NCI-H1417 (cell line): ENCODE results near the gene SPNS3.

Source experiments
- DNase-seq, 3 experiments: peaks; one replicate each; lab custom pipeline; 2025; lab: John Stamatoyannopoulos, UW

SPNS3 gene, protein sequence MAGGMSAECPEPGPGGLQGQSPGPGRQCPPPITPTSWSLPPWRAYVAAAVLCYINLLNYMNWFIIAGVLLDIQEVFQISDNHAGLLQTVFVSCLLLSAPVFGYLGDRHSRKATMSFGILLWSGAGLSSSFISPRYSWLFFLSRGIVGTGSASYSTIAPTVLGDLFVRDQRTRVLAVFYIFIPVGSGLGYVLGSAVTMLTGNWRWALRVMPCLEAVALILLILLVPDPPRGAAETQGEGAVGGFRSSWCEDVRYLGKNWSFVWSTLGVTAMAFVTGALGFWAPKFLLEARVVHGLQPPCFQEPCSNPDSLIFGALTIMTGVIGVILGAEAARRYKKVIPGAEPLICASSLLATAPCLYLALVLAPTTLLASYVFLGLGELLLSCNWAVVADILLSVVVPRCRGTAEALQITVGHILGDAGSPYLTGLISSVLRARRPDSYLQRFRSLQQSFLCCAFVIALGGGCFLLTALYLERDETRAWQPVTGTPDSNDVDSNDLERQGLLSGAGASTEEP

DNA sequence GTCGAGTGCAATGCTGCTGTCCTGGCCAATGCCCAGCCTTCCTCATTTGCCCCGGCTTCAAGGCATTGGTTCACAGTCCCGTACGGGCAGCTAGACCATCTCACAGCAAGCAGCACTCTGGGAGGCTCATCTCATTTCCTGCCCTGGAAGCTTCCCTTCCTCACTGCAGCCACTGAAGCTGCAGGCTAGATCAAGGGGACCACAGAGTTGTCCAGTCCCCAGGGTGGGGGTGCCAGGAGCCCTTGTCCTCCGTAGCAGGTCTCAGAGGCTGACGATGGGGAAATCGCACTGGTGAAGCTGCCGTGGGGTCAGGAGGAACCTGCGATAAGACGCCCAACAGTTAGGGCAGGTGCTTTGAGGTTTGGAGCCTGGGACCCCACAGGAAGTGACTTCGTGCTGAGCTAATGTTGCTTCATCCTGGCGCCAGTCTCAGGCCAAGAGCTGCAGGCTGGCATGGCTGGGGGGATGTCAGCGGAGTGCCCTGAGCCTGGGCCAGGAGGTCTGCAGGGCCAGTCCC is at the start of gene SPNS3:
SPNS3 (plus strand) TSS at position 426 of the 517 bp plus-strand sequence; CDS start at position 454, 28 bp downstream.
- no peak for DNase-seq

DNA sequence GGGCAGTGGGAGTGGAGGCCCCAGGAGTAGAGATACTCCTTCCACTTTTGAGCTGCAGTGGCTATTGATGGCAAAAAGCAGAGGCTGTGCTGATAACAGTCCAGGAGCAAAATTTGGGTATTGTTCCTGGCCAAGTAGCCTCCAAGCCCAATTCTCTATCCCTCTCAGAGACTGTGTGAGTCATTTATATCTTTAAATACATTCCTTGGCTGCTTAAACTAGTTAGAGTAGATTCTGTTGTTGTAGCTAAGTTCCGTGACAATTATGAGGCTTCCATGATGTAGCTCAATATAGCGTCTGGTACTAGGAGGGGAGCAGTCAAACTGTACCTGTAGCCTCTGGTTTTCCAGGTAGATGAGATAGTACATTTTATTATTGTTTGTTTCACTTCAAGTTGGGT is 47.3 kb upstream of the SPNS3 start:
- no peak for DNase-seq

DNA sequence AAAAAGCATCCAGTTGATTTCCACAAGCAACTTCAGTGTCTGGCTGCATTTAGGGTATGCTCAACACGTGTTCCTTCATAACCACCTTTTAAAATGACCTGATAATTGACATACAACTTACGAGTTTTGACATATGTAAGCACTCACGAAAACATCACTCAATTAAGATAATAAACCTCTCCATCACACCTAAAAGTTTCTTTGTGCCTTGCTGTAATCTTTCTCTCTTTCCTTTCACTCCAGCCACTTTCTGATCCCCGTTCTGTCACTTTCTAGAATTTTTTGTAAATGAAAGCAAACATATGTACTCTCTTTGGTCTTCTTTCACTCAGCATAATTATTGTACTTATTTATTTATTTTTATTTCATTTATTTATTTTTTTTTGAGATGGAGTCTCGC is 46.6 kb upstream of the SPNS3 start:
- no peak for DNase-seq

DNA sequence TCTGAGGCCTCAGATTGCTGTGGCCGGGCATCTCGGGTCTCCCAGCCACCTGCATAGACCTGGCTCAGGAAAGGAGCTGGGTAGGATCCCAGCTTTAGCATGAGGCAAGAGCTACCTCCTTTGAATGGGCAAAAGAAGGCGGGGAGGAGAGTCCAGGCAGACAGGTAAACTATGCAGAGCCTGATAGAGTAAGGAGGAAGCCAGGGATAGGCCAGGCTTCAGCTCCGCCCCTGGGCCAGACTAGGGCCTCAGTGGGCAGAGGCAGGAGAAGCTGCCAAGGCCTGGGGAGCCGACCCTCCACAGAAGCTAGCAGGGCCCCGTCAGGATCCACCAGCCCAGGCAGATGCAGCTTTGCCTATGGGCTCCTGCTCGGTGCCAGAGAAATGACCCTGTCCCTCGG is 44.7 kb upstream of the SPNS3 start:
- no peak for DNase-seq

DNA sequence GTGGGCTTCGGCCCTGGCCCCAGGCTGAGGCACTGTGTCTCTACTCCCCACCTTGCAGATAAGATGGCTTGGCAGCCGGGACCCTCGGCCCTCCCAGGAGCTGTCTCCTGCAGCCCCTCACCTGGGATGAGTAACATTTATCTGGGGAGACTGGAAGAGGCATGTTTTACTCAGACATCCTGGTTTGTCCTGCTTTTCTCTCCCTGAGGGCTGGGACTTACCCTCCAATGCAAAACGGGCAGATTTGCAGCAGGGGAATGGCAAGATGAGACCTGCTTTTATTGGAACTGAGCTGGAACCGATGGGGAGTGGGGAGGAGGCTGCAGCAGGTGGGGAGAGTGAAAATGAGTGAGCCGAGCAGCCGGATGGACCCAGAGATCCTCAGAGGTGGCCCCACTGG is 39.9 kb upstream of the SPNS3 start:
- DNase-seq: peak in 1 of 3 experiments; percentile 34

DNA sequence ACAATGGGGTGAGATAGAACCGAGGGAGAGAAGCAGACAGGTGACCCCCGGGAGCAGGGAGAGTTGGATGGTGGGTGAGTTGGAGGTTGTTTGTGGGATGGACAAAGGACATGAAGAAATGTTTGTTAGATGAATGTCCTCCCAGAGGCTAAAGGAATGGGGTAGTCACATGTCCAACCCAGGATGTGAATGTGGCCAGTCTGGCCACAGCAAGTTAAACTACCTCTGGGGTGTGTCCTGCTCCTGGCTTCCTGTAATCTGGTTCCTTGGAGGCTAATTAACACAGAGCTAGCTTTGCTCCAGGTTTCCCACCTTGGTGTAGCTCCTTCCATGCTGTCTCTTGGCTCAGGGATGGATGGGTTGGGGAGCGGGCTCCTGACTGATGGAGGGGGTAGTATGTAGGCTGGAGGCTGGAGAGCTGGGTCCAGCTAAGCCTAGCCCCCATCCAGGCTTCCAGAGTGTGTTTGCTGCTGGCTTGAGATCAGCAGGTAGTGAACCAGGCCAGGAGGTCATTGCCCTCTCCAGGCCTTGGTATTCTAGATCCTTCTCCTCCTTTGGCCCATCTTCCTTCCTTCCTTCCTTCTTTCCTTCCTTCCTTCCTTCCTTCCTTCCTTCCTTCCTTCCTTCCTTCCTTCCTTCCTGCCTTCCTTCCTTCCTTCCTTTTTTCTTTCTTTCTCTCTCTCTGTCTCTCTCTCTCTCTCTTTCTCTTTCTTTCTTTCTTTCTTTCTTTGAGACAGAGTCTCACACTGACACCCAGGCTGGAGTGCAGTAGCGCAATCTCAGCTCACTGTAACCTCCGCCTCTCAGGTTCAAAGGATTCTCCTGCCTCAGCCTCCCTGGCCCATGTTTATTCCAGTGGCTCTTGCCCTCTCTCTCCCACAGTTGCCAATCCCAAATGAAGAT is 39.3 kb upstream of the SPNS3 start:
- no peak for DNase-seq

DNA sequence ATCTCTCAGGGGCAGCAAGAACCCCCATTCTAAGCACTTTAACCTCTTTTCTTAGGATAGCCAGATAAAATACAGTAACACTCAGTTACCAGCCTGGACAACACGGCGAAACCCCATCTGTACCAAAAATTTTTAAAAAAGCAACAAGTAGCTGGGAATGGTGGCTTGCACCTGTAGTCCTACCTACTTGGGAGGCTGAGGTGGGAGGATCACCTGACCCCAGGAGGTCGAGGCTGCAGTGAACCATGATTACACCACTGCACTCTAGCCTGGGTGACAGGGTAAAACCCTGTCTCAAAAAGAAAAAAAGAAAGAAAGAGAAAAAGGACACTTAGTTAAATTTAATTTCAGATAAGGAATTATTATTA is 38.6 kb upstream of the SPNS3 start:
- DNase-seq: no peak

DNA sequence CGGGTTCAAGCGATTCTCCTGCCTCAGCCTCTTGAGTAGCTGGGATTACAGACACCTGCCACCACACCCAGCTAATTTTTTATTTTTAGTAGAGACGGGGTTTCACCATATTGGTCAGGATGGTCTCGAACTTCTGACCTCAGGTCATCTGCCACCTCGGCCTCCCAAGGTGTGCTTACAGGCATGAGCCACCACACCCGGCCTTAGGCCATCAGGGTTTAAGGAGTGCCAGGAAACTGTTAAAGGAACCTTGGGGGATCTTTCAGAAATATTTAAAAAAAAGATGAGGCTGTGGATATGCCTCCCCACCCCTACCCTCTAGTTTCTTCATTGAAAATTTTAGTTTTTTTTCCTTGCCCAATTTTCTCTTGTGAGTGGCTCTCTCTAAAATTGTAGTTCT is 35.9 kb upstream of the SPNS3 start:
- no peak for DNase-seq

DNA sequence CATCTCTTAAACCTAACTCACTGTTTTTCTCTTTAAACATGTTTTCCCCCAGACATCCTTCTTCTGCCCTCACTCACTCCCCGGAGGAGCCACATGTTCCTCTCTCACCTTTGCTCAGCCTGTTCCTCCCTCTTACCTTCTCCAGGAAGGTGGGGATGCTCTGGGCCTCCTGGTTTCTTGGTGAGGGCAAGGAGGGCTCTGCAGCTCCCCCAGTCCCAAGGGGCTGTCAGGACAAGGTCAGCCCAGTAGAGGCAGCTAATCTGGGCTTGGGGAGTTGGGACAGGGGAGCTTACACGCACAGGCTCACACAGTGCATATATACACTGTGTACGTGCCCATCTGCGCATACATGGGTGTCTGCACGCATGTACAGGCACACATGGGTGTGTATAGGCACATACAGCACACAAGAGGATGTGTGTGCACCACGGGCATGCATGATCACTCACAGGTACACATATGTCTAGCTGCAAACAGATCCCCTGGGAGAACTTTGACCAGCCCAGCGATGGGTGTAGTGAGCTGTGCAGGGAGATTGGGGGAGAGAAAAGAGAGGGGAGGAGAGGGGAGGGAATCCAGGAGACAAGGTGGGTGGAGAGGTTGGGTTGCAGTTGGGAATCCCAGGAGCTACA is 28.6 kb upstream of the SPNS3 start:
- DNase-seq: no peak

DNA sequence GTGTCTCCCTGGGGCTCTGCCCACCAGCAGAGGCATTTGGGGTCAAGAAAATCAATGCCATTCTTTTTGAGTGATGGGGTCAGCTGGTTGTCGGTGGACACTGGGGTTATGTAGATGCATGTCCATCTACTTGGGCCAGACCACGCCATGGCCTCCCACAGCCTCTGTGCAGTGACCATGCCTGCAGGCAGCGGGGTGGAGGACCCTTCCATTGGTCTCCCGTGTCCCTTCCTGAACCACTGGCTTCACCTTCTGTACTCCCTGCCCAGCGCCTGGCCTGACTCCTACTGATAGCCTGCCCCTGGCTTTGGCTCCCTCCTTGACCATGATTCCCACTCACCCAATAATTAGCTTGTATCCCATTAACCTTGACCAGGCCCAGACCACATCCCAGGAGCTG is 28.0 kb upstream of the SPNS3 start:
- no peak for DNase-seq

DNA sequence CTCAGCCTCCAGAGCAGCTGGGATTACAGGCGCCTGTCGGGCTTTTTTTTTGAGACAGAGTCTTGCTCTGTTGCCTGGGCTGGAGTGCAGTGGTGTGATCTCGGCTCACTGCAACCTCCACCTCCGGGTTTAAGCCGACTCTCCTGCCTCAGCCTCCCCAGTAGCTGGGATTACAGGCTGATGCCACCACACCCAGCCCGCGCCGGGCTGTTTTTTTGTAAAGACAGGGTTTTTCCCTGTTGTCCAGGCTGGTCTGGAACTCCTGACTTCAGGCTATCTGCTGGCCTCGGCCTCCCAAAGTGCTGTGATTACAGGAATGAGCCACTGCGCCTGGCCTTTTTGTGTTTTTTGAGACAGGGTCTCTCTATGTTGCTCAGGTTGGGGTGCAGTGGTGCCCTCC is 27.4 kb upstream of the SPNS3 start:
- no peak for DNase-seq

DNA sequence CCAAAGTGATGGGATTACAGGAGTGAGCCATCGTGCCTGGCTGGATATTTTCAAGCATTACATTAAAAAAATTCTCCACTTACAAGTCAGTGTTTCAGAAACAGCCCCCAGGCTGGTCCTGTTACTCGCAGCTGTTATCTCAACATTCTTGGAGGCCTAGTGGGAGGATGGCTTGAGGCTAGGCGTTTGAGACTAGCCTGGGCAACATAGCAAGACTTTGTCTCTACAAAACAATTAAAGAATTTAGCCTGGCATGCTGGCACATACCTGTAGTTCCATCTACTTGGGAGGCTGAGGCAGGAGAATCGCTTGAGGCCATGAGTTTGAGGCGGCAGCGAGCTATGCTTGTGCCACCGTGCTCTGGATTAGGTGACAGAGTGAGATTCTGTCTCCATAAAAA is 26.5 kb upstream of the SPNS3 start:
- DNase-seq: no peak

DNA sequence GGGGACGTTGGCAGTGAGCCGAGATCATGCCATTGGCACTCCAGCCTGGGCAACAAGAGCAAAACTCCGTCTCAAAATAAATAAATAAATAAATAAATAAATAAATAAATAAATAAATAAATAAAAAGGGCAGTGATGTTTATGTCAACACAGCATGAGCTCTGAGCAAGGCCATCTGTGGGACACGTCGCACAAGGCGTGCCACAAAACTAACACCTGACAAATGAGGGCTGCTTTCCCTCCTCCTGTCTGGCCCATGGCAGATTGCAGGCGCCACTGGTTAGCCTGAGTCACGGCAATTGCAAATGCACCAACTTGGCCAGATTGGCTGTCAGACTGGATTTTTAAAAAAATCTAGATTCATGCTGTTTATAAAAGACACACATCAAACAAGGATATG is 25.9 kb upstream of the SPNS3 start:
- peak in 2 of 3 experiments; percentile 17 to 32 for DNase-seq

DNA sequence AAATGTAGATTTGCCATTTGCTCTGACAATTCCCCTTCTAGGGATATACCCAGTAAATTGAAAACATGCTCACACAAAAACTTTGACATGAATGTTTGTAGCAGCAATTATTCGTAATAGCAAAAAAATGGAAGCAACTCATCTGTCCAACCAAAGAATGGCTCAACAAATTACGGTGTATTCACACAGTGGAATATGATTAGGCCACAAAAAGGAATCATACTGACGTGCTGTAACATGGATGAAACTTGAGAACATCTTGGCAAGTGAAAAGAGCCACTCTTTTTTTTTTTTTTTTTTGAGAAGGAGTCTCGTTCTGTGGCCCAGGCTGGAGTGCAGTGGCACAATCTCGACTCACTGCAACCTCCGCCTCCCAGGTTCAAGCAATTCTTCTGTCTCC is 24.1 kb upstream of the SPNS3 start:
- no peak for DNase-seq

DNA sequence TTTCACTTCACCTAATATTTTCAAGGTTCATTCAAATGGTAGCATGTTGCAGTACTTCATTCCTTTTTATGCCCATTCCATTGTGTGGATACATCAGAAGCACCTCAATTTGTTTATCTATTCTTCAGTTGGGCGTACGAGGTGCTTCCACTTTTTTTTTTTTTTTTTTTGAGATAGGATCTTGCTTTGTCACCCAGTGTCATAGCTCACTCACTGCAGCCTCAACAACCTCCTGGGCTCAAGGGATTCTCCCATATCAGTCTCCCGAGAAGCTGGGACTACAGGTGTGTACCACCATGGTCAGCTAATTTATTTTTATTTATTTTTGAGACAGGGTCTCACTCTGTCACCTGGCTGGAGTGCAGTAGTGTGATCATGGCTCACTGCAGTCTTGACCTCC is 22.5 kb upstream of the SPNS3 start:
- DNase-seq: no peak

DNA sequence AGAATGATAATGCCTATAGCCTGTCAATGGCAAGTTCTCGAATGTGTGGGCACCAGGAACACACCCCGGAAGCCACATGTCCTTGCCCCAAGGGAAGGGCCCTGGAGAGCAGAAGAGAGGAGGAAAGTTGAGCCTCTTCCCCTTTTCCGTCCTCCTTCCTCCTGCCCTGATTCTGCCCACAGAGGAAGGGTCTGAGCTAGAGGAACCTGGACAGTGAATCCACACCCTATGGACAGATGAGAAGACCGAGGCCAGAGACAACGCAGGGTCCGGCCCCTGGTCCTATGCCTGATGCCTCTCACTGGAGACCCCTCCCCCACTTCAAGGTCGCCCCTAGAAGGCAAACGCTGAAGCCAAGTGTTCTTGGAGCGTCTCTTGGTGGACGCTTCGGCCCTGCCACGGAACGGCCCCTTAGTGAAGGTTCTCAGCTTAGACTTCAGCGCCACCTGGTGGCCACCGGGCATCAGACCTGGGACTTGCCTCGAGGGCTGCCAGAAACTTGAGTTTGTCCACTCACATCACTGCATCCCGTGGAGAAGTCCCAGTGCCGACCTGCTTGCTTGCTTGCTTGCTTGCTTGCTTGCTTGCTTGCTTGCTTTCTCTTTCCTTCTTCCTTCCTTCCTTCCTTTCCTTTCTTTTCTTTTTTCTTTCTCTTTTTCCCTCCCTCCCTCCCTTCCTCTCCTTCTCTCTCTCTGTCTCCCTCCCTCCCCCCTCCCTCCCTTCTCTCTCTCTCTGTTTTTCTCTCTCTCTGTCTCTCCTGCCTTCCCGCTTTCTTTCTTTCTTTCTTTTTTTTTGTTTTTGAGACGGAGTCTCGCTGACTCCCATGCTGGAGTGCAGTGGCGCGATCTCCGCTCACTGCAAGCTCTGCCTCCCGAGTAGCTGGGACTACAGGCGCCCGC is 20.6 kb upstream of the SPNS3 start:
- peak; percentile 66 to 83 (median 67) for DNase-seq

DNA sequence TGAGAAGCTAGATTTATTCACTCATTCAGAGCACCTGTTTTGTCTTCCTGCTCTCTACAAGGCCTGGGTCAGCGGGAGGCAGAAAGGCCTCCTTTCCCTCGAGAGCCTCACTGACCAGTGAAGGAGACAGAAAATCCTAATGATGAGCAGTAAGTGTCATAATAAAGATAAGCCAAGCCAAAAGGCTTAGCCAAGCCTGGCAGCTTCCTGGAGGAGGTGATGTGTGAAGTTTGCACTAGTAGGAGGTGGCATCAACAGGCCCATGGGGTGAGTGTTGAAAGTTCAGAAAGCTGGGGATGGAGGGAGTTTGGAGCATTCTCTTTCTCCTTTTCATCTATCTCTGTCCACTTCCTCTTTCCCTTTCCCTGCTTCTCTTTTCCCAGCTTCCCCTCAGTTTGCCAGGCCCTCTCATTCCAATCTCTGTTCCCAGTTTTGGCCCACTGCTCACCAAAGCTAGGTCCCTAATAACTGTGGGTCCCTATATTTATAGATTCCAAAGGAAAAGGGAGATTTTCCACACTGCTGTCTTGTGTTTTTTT is 16.5 kb upstream of the SPNS3 start:
- DNase-seq: no peak

DNA sequence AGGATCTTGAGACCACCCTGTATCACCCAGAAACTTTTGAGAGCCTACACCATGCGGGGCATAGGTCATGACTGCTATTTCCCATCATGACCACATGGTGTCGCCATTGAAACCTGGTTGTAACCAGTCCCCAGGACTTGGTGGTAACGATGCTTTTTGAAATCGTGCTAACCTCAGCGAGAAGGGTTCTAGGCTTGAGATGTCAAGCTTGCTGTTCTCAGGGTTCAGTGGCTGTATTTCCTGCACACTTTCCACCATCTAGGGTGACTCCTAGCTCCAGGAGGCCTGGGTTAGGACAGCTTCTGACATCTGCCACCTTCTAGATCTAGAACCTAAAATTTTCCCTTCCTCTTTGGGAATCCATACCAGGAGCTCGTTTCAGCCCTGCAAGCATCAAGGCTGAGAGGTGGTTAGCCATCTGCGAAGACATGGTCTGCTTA is 13.0 kb upstream of the SPNS3 start:
- DNase-seq: peak; percentile 36 to 78 (median 49)

DNA sequence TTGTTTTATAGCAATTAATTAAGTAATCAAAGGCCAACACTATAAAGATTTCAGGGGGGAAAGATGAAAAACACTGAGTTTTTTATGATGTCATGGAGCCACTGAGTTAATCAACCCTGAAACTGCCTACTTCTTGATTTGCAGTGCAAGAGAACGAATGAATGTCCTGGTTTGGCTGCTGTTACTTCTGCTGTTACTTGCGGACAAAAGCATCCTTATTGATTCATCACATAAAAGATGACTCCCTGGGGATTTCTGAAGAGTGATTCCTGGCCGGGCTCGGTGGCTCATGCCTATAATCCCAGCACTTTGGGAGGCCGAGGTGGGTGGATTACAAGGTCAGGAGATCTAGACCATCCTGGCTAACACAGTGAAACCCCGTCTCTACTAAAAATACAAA is 10.9 kb upstream of the SPNS3 start:
- DNase-seq: no peak

DNA sequence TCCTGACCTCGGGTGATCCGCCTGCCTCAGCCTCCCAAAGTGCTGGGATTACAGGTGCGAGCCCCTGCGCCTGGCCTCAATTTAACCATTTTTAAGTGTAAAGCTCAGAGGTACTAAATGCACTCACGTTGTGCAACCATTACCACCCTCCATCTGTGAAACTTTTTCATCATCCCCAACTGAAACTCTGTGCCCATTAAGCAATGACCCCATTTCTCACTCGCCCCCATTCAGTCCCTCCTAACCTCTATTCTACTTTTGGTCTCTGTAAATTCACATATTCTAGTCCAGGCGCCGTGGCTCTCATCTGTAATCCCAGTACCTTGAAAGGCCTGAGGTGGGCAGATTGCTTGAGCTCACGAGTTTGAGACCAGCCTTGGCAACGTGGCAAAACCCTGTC is 8.3 kb upstream of the SPNS3 start:
- no peak for DNase-seq
